ENCODE measurements around the gene USP5.

Gene USP5

DNA sequence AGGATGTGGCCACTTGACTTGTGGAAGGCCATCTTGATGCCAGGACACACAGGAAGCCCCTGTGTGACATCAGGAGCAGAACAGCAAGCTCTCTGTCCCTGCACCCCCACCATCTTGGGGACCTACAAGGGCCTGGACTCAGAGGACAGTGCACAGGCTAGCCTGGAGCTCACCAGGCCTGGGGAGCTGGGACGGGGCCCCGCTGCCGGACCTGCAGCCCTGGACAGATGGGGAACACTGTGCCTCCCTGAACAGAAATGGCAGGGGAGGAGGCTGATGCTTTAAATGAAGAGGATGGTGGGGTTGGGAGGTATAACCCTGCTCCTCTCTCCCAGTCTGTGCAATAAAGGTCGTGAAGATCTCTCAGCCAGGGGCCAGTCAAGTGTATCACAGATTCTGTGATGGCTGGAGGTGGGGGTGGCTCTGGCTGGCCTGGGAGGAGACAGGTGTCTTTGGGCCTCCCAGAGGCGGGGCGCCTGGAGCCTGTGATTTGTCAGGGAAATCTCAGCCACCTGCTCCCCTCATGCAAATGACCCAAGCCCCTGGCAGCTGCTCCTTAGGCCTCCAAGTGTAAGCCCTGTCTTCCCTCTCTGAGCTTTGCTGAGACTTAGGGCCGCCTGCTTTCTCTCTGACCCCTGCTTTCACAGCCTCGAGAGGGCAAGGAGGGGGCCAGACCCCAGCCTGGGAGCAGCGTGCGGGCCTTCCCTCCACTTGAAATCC, 12.3 kb upstream of the USP5 start:
- no peak for DNase-seq (ENCODE audit: extremely low read depth, low read depth)
- no peak overlapping the region for H3K4me3 ChIP-seq (replicated peaks; ENCODE audit: low read depth, low read length)
- TF ChIP-seq, protein P1, sequence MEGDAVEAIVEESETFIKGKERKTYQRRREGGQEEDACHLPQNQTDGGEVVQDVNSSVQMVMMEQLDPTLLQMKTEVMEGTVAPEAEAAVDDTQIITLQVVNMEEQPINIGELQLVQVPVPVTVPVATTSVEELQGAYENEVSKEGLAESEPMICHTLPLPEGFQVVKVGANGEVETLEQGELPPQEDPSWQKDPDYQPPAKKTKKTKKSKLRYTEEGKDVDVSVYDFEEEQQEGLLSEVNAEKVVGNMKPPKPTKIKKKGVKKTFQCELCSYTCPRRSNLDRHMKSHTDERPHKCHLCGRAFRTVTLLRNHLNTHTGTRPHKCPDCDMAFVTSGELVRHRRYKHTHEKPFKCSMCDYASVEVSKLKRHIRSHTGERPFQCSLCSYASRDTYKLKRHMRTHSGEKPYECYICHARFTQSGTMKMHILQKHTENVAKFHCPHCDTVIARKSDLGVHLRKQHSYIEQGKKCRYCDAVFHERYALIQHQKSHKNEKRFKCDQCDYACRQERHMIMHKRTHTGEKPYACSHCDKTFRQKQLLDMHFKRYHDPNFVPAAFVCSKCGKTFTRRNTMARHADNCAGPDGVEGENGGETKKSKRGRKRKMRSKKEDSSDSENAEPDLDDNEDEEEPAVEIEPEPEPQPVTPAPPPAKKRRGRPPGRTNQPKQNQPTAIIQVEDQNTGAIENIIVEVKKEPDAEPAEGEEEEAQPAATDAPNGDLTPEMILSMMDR (IDR thresholded peaks at IDR 0.05; ENCODE audit: low read depth, low read length, missing control alignments): no peak

DNA sequence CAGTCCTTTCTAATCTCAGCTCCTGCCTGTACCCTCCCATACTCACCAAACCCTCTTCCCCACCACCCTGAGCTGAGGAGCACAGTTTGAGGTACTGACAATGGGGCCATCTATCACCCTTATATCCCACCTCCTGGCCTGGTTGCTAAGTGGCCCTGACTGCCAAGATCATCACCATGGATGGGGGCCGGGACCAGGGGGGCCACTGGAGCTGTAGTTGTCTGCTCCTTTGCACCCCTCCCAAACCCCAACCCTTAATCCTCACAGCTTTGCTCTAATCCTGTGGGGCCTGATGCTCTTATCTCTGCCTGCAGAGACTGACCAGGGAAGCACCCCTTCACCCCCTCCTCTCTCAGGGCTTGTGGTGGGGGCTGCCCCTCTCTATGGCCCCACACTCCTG, 11.6 kb upstream of the USP5 start:
- no peak overlapping the region for H3K4me3 ChIP-seq (replicated peaks; ENCODE audit: low read depth, low read length)
- TF ChIP-seq, protein P1 (IDR thresholded peaks at IDR 0.05; ENCODE audit: low read depth, low read length, missing control alignments): no peak
- DNase-seq (ENCODE audit: extremely low read depth, low read depth): no peak

DNA sequence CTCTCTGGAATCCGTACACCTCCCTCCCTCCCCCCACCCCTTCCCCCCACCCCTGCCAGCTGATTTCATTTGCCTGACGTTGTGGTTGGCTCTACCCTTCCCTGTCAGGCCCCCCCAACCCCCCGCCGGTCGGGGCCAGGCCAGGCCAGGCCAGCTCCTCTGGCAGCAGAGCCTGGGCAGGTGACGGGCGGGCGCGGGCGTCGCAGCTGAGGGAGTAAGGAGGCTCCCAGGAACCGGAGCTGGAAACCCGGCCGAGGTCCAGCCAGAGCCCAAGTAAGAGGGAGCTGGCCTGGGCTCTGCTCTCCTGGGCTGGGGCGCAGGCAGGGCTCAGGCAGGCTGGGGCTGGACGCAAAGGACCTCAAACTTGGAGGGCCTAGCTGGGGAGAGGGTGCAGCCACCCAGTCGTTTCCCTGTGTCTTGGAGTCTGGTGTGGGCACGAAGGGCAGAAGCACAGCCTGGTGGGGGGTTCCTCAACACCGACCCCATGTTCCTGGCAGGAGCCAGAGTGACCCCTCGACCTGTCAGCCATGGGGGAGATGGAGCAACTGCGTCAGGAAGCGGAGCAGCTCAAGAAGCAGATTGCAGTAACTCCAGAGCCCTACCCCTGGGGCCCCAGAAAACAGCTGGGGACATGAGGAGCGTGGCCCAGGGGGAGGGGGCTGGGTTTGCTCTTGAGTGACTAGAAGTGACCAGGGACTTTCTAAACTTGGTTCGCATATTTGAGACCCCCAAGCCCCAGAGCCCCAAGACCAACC, 11.0 kb upstream of the USP5 start, which contains the start of gene GNB3:
Gene GNB3 (plus strand): TSS at position 165 of the 755 bp plus-strand sequence. CDS start 363 bp downstream, at position 528.
- TF ChIP-seq, protein P1 (IDR thresholded peaks at IDR 0.05; ENCODE audit: low read depth, low read length, missing control alignments): no peak
- no peak for DNase-seq (ENCODE audit: extremely low read depth, low read depth)
- H3K4me3 ChIP-seq (replicated peaks; ENCODE audit: low read depth, low read length): no peak within 1 kb of the TSS

DNA sequence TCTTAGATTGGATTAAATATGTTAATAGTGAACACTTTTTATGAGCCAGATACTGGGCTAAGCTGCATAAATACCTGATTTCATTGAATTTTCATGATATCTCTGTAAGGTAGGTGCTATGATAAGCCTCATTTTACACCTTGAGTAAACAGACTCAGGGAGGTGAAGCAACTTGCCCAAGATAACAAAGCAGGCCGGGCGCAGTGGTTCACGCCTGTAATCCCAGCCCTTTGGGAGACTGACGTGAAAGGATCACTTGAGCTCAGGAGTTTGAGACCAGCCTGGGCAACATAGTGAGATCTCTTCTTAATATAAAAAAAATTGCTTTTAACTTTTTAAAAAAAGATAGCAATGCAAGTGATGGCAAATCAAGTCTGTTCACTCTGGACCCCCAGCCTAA, 9.9 kb upstream of the USP5 start:
- H3K4me3 ChIP-seq (replicated peaks; ENCODE audit: low read depth, low read length): no peak overlapping the region
- TF ChIP-seq, protein P1 (IDR thresholded peaks at IDR 0.05; ENCODE audit: low read depth, low read length, missing control alignments): no peak
- DNase-seq (ENCODE audit: extremely low read depth, low read depth): no peak

DNA sequence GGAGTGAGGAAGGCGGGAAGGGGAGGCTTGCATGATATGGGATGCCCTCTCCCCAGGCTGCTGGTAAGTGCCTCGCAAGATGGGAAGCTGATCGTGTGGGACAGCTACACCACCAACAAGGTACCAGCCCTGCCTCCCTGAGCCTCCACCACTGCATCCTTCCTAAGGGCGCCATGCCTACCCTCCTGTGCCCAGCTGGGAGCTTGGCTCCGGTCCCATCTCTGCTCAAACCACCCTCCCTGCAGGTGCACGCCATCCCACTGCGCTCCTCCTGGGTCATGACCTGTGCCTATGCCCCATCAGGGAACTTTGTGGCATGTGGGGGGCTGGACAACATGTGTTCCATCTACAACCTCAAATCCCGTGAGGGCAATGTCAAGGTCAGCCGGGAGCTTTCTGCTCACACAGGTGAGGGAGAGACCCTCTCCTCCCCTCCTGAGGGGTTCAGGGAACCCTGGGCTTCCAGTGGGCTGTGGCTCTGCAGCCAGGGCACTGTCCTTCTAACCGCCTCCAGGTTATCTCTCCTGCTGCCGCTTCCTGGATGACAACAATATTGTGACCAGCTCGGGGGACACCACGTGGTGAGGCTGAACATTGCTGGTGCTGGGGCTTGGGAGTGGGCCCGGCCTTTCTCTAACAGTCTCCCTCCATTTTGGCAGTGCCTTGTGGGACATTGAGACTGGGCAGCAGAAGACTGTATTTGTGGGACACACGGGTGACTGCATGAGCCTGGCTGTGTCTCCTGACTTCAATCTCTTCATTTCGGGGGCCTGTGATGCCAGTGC, 8.6 kb upstream of the USP5 start:
- H3K4me3 ChIP-seq (replicated peaks; ENCODE audit: low read depth, low read length): no peak overlapping the region
- no peak for DNase-seq (ENCODE audit: extremely low read depth, low read depth)
- TF ChIP-seq, protein P1 (IDR thresholded peaks at IDR 0.05; ENCODE audit: low read depth, low read length, missing control alignments): no peak

DNA sequence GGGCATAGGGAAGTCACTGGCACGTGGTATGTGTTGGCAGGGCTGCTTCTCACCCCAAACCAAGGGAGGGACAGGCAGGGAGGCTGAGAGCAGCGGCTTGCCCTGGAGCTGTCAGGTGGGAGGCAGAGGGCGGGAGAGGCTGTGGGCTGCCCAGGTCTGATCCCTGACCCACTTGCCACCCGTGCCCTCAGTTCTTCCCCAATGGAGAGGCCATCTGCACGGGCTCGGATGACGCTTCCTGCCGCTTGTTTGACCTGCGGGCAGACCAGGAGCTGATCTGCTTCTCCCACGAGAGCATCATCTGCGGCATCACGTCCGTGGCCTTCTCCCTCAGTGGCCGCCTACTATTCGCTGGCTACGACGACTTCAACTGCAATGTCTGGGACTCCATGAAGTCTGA, 6.6 kb upstream of the USP5 start:
- no peak overlapping the region for H3K4me3 ChIP-seq (replicated peaks; ENCODE audit: low read depth, low read length)
- TF ChIP-seq, protein P1 (IDR thresholded peaks at IDR 0.05; ENCODE audit: low read depth, low read length, missing control alignments): no peak
- no peak for DNase-seq (ENCODE audit: extremely low read depth, low read depth)

Data from HFF-Myc (cell line).